Skeletal muscle satellite cell (primary cell): ENCODE measurements around the gene DOCK6.

Experiments used
- H3K27me3 ChIP-seq: 2 replicates; pipeline ENCODE4 v1.7.0; 2013; ENCODE audit warnings: low read length; ENCODE audit not compliant: control insufficient read depth, insufficient read depth
- H3K36me3 ChIP-seq: 2 replicates; pipeline ENCODE4 v1.7.0; 2013; ENCODE audit warnings: mild to moderate bottlenecking, control low read depth, low read length; ENCODE audit not compliant: insufficient read depth
- H3K4me1 ChIP-seq: 2 replicates; pipeline ENCODE4 v1.7.0; 2013; ENCODE audit warnings: low read length; ENCODE audit not compliant: control insufficient read depth, insufficient read depth
- H3K4me2 ChIP-seq: 2 replicates; pipeline ENCODE4 v1.7.0; 2013; ENCODE audit warnings: mild to moderate bottlenecking, low read length
- H3K4me3 ChIP-seq: 2 replicates; pipeline ENCODE4 v1.7.0; 2013; ENCODE audit warnings: low read length
- H3K9ac ChIP-seq: 2 replicates; pipeline ENCODE4 v1.7.0; 2013; ENCODE audit warnings: mild to moderate bottlenecking, low read depth, low read length, moderate library complexity
- H3K9me3 ChIP-seq: replicated peaks from 2 replicates; pipeline ENCODE4 v1.7.0; 2013; ENCODE audit warnings: mild to moderate bottlenecking, control low read depth, low read length

Gene DOCK6

DNA sequence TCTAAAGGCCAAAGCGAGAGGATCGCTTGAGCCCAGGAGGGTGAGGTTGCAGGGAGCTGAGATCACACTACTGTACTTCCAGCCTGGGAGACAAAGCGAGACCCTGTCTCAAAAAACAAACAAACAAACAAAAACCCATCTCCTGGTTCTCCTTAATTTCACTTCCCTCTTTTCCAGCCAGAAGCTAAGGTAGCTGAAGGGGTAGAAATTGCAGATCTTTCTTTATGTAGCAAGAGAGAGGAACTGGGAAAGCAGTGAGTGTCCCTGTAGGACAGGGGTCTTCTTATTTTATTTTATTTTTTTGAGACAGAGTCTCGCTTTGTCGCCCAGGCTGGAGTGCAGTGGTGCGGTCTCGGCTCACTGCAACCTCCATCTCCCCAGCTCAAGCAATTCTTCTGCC, 29.1 kb upstream of the DOCK6 start:
- Histone ChIP-seq H3K9ac (no peak overlapping the region), H3K4me1 (peaks cover 16% of the 10 kb centered on the region), H3K27me3 (no peaks in the 10 kb centered on the region), H3K36me3 (no peaks in the 10 kb centered on the region), H3K4me3 (no peak overlapping the region), H3K4me2 (no peak overlapping the region), H3K9me3 (no peaks in the 10 kb centered on the region)

DNA sequence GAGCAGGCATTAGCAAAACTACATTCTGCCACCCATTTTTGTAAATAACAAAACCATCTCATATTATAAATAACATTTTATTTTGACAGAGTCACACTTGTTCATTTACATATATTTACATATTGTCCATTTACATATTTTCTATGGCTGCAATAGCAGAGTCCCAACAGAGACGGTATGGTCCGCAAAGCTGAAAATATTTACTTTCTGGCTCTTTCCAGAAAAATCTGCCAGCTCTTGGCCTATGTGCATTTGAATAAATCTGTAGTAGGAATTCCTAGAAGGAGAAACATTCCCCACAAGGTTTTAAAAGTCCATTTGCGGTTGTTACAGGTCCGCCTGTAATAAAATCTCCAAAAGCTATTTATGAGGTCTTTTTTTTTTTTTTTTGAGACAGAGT, 27.9 kb upstream of the DOCK6 start:
- no peaks in the 10 kb centered on the region for H3K27me3 ChIP-seq
- peaks cover 22% of the 10 kb centered on the region for H3K4me1 ChIP-seq
- H3K36me3 ChIP-seq = no peaks in the 10 kb centered on the region
- H3K4me3 ChIP-seq = no peak overlapping the region
- H3K9ac ChIP-seq = no peak overlapping the region
- no peaks in the 10 kb centered on the region for H3K9me3 ChIP-seq
- H3K4me2 ChIP-seq = no peak overlapping the region

DNA sequence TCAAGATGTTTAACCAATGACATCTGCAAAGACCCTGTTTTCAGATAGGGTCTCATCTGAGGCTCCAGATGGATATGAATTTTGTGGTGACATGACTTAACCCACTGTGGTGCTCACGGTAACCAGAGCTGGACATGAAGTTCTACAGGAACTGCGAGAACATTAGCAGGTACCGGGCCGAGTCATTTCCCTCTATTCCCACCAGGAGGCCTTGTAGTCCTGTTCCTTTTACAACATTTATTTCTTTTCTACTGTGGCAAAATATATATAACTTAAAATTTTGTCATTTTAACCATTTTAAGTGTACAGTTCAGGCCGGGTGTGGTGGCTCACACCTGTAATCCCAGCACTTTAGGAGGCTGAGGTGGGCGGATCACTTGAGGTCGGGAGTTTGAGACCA, 26.0 kb upstream of the DOCK6 start:
- peaks cover 16% of the 10 kb centered on the region for H3K4me1 ChIP-seq
- H3K4me2 ChIP-seq = no peak overlapping the region
- H3K36me3 ChIP-seq = no peaks in the 10 kb centered on the region
- H3K4me3 ChIP-seq = no peak overlapping the region
- H3K27me3 ChIP-seq = no peaks in the 10 kb centered on the region
- H3K9ac ChIP-seq = no peak overlapping the region
- H3K9me3 ChIP-seq = no peaks in the 10 kb centered on the region

DNA sequence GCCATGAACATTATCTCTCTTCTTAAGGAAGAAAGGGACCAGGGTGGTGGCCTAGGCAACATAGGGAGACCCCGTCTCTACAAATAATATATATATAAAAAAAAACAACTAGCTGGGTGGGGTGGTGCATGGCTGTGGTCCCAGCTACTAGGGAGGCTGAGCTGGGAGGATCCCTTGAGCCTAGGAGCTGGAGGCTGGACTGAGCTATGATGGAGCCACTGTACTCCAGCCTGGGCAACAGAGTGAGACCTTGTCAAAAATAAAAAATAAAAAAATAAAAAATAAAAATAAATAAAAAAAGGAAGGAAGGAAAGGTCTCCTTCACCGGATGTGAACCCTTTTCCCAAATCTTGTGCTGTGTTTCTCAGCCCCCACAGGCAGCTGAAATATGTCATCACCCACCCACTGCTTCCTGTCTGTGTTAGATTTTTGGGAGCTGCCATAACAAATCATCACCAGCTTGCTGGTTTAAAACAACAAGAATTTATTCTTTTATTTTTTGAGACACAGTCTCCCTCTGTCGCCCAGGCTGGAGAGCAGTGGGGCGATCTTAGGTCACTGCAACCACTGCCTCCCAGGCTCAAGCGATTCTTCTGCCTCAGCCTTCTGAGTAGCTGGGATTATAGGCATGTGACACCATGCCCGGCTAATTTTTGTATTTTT, 24.1 kb upstream of the DOCK6 start:
- no peak overlapping the region for H3K9ac ChIP-seq
- H3K27me3 ChIP-seq = no peaks in the 10 kb centered on the region
- no peak overlapping the region for H3K4me3 ChIP-seq
- H3K4me1 ChIP-seq = peaks cover 15% of the 10 kb centered on the region
- H3K36me3 ChIP-seq = no peaks in the 10 kb centered on the region
- no peaks in the 10 kb centered on the region for H3K9me3 ChIP-seq
- H3K4me2 ChIP-seq = peak overlapping the region; percentile 12

DNA sequence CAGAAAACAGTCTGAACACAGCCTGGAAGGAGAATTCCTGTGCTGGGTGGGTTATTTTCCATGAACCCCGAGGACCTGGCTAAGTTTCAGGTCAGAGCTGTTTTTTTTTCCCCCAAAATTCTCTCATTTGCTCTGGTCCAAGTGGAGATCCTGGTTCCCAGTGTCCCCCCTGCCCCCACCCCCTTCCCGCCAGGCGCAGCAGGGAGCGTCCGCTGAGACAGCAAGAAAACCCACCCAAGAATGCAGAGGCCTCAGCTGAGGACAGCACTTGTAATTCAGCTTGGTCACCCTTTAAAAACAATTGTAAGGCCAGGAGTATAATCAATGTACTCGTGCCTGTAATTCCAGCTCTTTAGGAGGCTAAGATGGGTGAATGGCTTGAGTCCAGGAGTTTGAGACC, 22.2 kb upstream of the DOCK6 start:
- H3K27me3 ChIP-seq = peaks cover 2% of the 10 kb centered on the region
- no peak overlapping the region for H3K9ac ChIP-seq
- H3K4me3 ChIP-seq = no peak overlapping the region
- H3K4me1 ChIP-seq = peaks cover 15% of the 10 kb centered on the region
- H3K36me3 ChIP-seq = no peaks in the 10 kb centered on the region
- H3K4me2 ChIP-seq = no peak overlapping the region
- H3K9me3 ChIP-seq = no peaks in the 10 kb centered on the region

DNA sequence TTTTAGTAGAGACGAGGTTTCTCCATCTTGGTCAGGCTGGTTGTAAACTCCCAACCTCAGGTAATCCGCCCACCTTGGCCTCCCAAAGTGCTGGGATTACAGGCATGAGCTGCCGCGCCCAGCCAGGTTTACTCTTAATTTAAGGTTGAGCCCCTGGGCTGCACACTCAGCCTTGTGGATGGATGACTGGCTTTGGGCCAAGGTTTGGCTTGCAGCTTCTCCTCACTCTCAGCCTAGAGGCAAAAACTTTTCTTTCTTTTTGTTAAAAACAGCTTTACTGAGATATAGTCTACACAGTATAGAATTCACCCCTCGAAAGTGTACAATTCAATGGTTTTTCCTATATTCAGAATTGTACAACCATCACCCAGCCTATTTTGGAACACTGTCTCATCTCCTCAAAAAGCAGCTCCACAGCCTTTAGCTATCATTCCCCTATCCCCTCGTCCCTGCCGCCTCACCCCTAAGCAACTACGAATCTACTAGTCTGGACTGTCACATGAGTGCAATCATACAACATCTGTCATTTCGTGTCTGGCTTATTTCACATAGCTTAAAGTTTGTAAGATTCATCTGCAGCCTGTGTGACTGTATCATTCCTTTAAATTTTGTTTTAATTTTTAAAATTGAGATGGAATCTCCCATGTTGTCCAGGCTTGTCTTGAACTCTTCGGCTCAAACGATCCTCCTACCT, 19.2 kb upstream of the DOCK6 start:
- H3K4me1 ChIP-seq = peaks cover 7% of the 10 kb centered on the region
- no peaks in the 10 kb centered on the region for H3K9me3 ChIP-seq
- no peak overlapping the region for H3K9ac ChIP-seq
- no peaks in the 10 kb centered on the region for H3K36me3 ChIP-seq
- H3K4me3 ChIP-seq = no peak overlapping the region
- peaks cover 8% of the 10 kb centered on the region for H3K27me3 ChIP-seq
- no peak overlapping the region for H3K4me2 ChIP-seq

DNA sequence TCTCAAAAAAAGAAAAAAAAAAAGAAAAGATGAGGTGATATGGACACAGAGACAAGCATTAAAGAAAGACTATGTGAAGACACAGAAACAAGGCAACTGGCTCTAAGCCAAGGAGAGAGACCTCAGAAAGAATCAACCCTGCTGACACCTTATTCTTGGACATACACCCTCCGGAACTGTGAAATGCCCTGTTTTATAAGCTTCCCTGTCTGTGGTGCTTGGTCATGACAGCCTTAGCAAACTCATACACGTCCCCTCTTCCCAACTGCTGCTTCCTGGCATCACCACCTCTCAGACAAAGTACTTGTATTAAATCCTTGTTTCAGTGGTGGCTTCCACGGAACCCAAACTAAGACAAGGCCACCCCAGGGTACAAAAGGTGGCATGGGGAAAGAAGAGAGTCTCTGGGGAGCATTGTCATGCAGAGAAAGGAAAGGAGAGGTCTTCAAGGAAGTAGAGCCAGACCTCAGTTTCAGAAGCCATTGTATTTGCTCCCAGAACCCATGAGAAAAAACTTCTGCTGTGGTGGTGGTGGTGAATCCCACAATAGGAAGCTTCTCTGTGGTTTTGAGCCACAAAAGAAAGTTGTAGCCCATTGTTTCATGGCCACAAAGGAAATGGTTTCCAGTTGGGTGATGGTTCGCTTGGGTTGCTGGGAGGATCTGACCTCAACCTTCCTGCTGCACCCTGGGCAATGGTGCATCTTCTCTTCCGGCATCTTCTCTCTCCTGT, 17.3 kb upstream of the DOCK6 start:
- Histone ChIP-seq H3K36me3 (no peaks in the 10 kb centered on the region), H3K4me2 (no peak overlapping the region), H3K4me3 (no peak overlapping the region), H3K9me3 (no peaks in the 10 kb centered on the region), H3K9ac (no peak overlapping the region), H3K4me1 (no peaks in the 10 kb centered on the region), H3K27me3 (peaks cover 8% of the 10 kb centered on the region)

DNA sequence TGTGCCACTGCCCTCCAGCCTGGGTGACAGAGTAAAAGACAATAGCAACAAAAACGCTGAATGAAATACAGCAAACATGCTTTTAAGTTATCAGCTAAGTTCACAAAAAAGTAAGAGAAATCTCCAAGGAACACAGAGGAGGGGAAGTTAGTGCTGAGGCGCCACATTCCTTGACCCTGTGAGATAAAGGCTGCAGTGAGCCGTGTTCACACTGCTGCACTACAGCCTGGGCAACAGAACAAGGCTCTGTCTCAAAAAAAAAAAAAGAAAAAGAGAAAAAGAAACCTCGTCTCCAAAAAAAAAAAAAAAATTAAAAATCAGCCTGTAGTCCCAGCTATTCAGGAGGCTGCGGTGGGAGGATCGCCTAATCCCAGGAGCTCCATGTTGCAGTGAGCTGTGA, 16.3 kb upstream of the DOCK6 start:
- no peaks in the 10 kb centered on the region for H3K4me1 ChIP-seq
- no peak overlapping the region for H3K4me3 ChIP-seq
- no peaks in the 10 kb centered on the region for H3K9me3 ChIP-seq
- no peaks in the 10 kb centered on the region for H3K36me3 ChIP-seq
- no peak overlapping the region for H3K4me2 ChIP-seq
- peaks cover 8% of the 10 kb centered on the region for H3K27me3 ChIP-seq
- H3K9ac ChIP-seq = no peak overlapping the region

DNA sequence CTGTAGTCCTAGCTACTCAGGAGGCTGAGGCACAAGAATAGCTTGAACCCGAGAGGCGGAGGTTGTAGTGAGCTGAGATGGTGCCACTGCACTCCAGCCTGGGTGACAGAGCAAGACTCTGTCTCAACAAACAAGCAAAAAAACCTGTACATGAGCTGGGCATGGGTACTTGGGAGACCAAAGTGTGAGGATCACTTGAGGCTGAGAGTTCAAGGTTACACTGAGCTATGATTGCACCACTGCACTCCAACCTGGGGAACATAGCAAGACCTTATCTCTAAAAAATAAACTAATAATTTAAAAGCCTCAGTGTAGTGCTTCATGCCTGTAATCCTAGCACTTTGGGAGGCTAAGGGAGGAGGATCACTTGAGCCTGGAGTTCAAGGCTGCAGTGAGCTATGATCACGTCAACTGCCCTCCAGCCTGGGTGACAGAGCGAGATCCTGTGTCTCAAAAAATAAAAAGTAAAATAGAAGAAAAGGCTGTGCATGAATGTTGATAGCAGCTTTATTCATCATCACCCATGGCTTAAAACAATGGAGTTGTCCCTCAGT, 12.3 kb upstream of the DOCK6 start:
- Histone ChIP-seq H3K36me3 (no peaks in the 10 kb centered on the region), H3K27me3 (peaks cover 7% of the 10 kb centered on the region), H3K4me3 (no peak overlapping the region), H3K4me1 (peaks cover 1% of the 10 kb centered on the region), H3K9me3 (no peaks in the 10 kb centered on the region), H3K9ac (no peak overlapping the region), H3K4me2 (no peak overlapping the region)

DNA sequence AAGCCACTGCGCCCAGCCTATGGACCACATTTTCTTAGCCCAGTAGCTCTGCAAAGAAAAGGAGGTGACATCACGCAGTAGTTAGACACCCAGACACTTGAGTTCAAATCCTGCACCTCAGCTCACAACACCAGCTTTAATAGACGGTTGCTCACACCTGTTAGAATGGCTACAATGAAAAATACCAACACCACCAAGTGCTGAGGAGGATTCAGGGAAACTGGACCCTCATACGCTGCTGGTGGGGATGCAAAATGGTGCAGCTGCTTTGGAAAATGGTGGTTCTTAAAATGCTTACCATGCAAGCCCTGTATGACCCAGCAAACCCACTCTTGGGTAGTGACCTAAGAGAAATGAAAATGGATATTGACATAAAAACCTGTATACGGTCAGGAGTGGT, 11.7 kb upstream of the DOCK6 start:
- no peak overlapping the region for H3K4me2 ChIP-seq
- H3K27me3 ChIP-seq = peaks cover 3% of the 10 kb centered on the region
- no peak overlapping the region for H3K9ac ChIP-seq
- peaks cover 7% of the 10 kb centered on the region for H3K4me1 ChIP-seq
- no peak overlapping the region for H3K4me3 ChIP-seq
- no peaks in the 10 kb centered on the region for H3K9me3 ChIP-seq
- H3K36me3 ChIP-seq = no peaks in the 10 kb centered on the region

DNA sequence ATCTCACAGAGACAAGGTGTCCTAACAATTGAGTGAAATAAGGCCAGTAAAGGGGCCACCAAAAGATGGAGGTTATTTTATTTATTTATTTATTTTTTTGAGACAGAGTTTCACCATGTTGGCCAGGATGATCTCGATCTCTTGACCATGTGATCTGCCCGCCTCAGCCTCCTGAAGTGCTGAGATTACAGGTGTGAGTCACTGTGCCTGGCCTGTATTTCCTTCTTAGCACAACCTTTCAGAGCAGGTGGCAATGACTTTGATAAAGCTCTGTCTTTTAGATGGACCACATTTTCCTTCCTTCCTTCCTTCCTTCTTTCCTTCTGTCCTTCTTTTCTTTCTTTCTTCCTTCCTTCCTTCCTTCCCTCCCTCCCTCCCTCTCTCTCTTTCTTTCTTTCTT, 11.0 kb upstream of the DOCK6 start:
- peaks cover 3% of the 10 kb centered on the region for H3K27me3 ChIP-seq

More for the DNA sequence above, 11.0 kb upstream of the DOCK6 start:
- Histone ChIP-seq H3K4me3 (no peak overlapping the region), H3K4me2 (no peak overlapping the region), H3K4me1 (peaks cover 13% of the 10 kb centered on the region), H3K9me3 (no peaks in the 10 kb centered on the region), H3K9ac (no peak overlapping the region), H3K36me3 (no peaks in the 10 kb centered on the region)
